WERI-Rb-1 (cell line): Measurements from ENCODE around the gene SMYD3.

Experiments used
- DNase-seq: peaks from one replicate; pipeline ENCODE4 v3.0.0-alpha.2; 2020
- H3K27ac ChIP-seq: fragments of 250-450 bp; sonication (Bioruptor Pico); 2 replicates; pipeline ENCODE4 v1.5.1; 2020; ENCODE audit warnings: mild to moderate bottlenecking, moderate library complexity
- H3K27me3 ChIP-seq: fragments of 250-450 bp; sonication (Bioruptor Pico); 2 replicates; pipeline ENCODE4 v1.5.1; 2021; ENCODE audit warnings: mild to moderate bottlenecking, low read depth, moderate library complexity; ENCODE audit not compliant: insufficient read depth, severe bottlenecking
- H3K36me3 ChIP-seq: fragments of 250-450 bp; sonication (Bioruptor Pico); 2 replicates; pipeline ENCODE4 v1.5.1; 2020; ENCODE audit warnings: mild to moderate bottlenecking, moderate library complexity
- H3K4me3 ChIP-seq: 2 replicates; pipeline ENCODE4 v1.5.1; 2011; ENCODE audit warnings: low read depth, mild to moderate bottlenecking, control low read depth, low read length
- H3K9me3 ChIP-seq: fragments of 250-450 bp; sonication (Bioruptor Pico); 2 replicates; pipeline ENCODE4 v1.5.1; 2021; ENCODE audit warnings: mild to moderate bottlenecking, moderate library complexity; ENCODE audit not compliant: severe bottlenecking
- TF ChIP-seq, protein P1 (sequence below): IDR thresholded peaks from 2 replicates; pipeline ENCODE4 v1.5.1; 2011; ENCODE audit warnings: low read depth, mild to moderate bottlenecking, control low read depth, inconsistent platforms, low read length

Gene SMYD3

DNA sequence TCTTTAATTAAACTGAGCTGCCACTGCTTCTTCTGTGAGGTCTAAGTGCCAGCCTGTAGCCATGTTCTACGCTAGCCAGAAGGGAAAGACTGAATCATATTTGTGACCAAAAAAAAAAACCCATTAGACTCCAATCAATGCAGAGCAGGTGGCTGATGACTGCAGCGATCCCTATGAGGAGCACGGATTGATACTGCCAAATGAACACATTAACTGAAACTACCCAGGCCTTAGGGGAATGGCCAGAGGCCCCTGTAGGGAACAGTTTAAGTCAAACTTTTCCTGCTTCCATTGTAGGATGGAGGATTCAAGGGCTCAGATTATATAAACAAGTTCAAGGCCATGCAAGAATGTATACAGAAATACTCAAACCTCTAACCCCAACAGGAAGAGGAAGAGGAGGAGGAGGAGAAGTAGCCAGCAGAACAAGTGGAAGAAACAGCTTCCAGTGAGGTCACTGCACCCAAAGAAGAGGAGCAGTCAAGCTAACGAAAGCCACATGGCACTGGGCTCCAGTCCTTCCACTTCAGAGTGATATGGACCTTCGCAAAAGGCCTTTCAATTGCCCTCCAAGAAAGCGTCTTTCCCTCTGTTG is 328.3 kb downstream of the SMYD3 start:
- TF ChIP-seq, protein P1, sequence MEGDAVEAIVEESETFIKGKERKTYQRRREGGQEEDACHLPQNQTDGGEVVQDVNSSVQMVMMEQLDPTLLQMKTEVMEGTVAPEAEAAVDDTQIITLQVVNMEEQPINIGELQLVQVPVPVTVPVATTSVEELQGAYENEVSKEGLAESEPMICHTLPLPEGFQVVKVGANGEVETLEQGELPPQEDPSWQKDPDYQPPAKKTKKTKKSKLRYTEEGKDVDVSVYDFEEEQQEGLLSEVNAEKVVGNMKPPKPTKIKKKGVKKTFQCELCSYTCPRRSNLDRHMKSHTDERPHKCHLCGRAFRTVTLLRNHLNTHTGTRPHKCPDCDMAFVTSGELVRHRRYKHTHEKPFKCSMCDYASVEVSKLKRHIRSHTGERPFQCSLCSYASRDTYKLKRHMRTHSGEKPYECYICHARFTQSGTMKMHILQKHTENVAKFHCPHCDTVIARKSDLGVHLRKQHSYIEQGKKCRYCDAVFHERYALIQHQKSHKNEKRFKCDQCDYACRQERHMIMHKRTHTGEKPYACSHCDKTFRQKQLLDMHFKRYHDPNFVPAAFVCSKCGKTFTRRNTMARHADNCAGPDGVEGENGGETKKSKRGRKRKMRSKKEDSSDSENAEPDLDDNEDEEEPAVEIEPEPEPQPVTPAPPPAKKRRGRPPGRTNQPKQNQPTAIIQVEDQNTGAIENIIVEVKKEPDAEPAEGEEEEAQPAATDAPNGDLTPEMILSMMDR = no peak
- no peak overlapping the region for H3K4me3 ChIP-seq
- H3K27me3 ChIP-seq = no peaks in the 10 kb centered on the region
- H3K27ac ChIP-seq = no peak overlapping the region
- DNase-seq = no peak
- no peaks in the 10 kb centered on the region for H3K36me3 ChIP-seq
- H3K9me3 ChIP-seq = no peaks in the 10 kb centered on the region

DNA sequence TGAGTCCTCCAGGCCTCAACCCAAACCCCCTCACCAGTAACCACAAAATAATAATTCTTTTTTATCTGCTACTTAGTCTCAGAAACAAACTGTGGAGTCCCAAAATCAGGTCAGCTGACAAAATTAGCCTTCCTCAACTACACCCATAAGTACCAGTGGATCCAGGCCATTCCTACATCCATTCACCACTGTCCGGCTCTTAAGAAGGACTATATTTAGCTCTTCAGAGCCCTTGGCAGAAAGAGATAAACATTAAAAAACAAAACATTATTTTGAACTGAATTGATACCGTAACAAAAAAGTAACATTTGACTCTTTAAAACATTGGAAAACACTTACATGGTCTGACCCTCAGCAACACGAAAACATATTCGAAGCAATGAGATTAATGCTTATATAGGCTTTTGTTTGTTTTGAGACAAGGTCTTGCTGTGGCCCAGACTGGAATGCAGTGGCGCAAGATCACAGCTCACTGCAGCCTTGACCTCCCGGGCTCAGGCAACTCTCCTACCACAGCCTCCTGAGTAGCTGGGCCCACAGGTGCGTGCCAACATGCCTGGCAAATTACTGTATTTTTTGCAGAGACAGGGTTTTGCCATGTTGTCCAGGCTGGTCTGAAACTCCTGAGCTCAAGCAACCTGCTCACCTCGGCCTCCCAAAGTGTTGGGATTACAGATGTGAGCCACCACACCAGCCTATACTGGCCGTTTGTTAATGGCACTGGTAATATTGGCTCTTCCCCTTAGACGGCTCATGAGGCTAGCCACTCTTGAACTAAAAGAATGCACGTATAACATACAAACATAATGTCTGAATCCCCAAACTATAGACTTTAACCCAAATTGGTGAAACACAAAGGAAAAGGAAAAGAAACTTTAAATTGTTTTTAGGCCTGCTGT is 330.7 kb downstream of the SMYD3 start:
- no peak overlapping the region for H3K27ac ChIP-seq
- no peaks in the 10 kb centered on the region for H3K9me3 ChIP-seq
- no peaks in the 10 kb centered on the region for H3K27me3 ChIP-seq
- no peak for DNase-seq
- H3K36me3 ChIP-seq = no peaks in the 10 kb centered on the region
- TF ChIP-seq, protein P1 = no peak
- no peak overlapping the region for H3K4me3 ChIP-seq

DNA sequence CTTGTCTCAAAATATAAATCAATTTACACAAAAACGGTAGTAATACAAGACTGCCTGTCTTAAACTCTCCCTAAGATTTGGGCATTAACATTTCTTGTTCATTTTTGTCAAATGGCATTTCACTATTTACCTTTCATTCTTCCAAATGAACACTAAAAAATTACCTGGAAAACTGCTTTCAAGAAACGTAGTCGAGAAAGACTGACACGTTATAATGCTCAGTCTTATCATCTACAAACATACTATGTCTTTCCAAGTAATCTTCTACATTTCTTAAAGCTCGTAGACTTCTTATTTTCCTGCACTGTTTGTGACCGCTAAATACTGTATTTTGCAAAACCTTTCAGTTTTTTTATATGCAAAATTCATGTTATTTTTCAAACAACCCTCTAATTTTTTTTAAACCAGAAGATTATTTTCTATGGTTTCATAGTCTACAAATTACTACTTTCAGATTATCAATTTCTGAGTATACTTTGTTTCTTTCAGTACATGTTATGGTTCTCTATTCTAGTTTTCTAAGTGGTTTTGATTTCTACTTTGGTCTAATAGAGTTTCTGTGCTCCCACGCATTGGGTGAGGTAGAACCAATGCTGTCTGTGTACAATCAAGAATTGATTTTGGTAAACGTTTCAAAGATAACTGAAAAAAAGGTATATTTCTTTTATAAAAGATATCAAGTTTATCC is 336.4 kb downstream of the SMYD3 start:
- Histone ChIP-seq H3K27me3 (no peaks in the 10 kb centered on the region), H3K36me3 (no peaks in the 10 kb centered on the region)

DNA sequence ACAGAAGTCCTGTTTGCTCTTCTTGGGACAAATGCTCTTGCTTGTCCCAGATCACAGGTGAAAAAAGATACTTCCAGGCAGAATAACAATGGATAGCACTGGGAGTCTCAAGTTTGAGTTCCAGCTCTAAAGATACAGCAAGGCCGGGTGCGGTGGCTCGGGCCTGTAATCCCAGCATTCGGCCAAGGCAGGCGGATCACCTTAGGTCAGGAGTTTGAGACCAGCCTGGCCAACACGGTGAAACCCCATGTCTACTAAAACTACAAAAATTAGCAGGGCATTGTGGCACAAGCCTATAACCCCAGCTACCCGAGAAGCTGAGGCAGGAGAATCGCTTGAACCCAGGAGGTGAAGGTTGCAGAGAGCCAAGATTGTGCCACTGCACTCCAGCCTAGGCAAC is 337.6 kb downstream of the SMYD3 start:
- H3K27me3 ChIP-seq = no peaks in the 10 kb centered on the region
- no peak for DNase-seq

More for the DNA sequence above, 336.4 kb downstream of the SMYD3 start:
- Histone ChIP-seq H3K4me3 (no peak overlapping the region), H3K27ac (no peak overlapping the region), H3K9me3 (no peaks in the 10 kb centered on the region)
- DNase-seq = no peak
- TF ChIP-seq, protein P1 = no peak

DNA sequence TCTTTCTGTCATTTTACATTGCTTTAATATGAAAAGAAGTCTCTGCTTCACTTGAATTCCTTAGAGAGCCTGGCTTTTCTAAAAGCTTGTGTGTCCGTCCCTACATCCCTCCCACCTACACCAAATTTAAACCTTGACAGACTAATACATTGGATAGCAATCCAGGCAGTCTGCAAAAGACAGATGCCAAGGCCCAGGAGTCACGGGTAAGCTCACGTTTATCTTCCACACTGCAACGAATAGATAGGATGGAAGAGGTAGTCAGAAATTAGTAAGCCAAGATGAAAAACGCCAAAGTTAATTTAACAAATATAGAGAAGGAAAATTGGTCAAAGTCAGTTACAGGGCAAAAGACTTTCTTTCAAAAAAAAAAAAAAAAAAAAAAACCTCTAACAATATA is 338.1 kb downstream of the SMYD3 start:
- TF ChIP-seq, protein P1 = no peak

More for the DNA sequence above, 337.6 kb downstream of the SMYD3 start:
- H3K9me3 ChIP-seq = no peaks in the 10 kb centered on the region
- TF ChIP-seq, protein P1 = no peak
- H3K36me3 ChIP-seq = no peaks in the 10 kb centered on the region
- H3K4me3 ChIP-seq = no peak overlapping the region
- H3K27ac ChIP-seq = no peak overlapping the region

More for the DNA sequence above, 338.1 kb downstream of the SMYD3 start:
- H3K36me3 ChIP-seq = no peaks in the 10 kb centered on the region
- no peak overlapping the region for H3K27ac ChIP-seq
- H3K4me3 ChIP-seq = no peak overlapping the region
- H3K27me3 ChIP-seq = no peaks in the 10 kb centered on the region
- no peaks in the 10 kb centered on the region for H3K9me3 ChIP-seq
- no peak for DNase-seq
